Esophagus mucosa (tissue), 1 donor: ENCODE measurements around the gene SMARCB1. TPM values are rescaled to one million over a fixed set of nuclear protein-coding genes. Genes with fewer than 3 reads are reported as not detected.

ENCODE experiments used
- ATAC-seq: fragments of 200-7000 bp; cut with Tn5 transposase; one replicate; pipeline ENCODE4 v1.9.1; 2020
- total RNA-seq: library from RNA; stranded (reverse); gene quantifications from one replicate; pipeline ENCODE4 v1.2.4, GENCODE V29; 2023
- donor health status: DM: yes; HTN: yes; CAD: no.

Gene SMARCB1
- total RNA-seq, 1 donor from 2014 or later = 60.3 TPM

- ATAC-seq = no peak
These were observed 23.8 kb upstream of the SMARCB1 start, which contains the start of gene C22orf15 for GRCh38 chr22:23762842-23763578. Gene C22orf15, plus strand, starts transcription at chr22:23762990. Its CDS starts 317 bp downstream, at chr22:23763307.

- ATAC-seq = no peak
These were observed 23.2 kb upstream of the SMARCB1 start for GRCh38 chr22:23763579-23763945.

- ATAC-seq = no peak
These were observed 22.8 kb upstream of the SMARCB1 start for GRCh38 chr22:23763954-23764353.

- no peak for ATAC-seq
These were observed 21.6 kb upstream of the SMARCB1 start for GRCh38 chr22:23764899-23765881.

DNA sequence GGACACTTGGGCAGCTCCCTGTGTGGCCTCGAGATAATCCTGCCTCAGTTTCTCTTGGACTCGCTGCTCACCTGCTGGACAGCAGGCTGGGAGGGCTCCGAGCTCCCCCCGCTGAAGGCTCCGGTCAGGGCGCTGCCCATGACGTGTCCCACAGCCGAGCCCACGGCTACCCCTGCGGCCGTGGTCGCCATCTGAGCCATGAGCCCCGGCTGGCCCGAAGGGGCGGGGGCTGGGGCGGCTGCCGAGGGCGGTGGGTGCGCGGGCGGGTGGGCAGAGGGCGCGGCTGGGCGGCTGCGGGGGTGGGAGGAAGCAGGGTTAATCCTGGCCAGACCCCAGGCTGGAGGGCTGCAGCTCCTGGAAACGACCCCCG lies 19.5 kb upstream of the SMARCB1 start:
- no peak for ATAC-seq

DNA sequence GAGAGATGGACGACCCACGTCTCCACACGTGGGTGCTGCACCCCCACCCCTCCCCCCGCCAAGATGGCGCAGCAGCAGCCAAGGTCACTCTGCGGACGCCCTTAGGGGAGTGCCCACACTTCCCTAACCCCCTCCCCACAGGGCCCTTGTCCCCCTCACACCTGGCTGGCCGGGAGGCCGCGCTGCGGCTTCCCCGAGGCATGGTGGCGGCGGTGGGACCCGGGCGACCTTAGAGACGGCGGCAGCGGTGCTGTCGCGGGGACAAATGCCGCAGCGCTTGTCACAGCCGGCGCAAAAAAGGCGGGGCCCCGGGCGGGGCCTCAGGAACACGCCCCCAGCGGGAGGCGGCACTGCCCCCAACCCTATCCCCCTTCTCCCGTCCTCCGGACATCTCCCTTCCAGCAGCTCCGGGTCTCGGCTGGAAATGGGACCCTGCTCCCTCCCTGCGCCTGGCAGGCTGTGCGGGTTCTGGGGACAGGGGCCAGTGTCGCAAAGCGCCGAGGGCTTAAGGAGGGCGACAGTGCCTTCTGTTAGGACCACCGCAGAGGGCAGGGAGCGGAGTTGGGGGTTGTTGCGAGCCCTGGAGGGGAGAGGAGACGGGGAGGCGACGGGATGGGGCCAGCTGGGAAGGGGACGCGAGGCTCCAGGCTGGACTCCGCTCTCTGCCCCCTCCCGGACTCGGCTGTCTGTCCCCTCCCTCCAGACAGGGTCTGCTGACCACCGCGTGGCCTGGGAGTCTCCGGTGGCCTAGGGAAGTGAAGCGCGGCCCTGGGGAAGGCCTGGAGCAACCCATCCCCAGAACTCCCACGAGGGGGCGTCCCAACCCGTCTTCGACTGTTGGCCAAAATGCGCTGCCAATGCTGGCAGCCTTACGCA lies 18.9 kb upstream of the SMARCB1 start, which contains the start of gene CHCHD10:
Gene CHCHD10, minus strand, starts transcription at position 300 of the 876 bp plus-strand sequence. Its CDS starts 98 bp downstream, at position 202.
- peak; percentile 61 for ATAC-seq

GRCh38 chr22:23769321-23769965 lies 17.3 kb upstream of the SMARCB1 start:
- no peak for ATAC-seq

DNA sequence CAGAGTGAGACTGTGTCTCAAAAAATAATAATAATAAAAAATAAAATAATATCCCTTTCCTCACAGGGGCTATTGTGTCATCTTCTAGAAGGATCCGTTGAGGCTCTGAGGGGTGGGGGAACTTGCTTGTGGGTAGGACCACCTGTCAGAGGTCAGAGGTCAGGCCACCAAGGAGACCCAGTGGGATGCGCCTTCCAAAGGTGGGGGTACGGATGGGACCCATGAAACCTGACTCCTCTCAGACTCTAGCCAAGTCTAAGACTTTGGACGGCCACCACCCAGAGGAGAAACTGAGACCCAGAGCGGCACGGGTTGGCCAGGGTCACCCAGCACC lies 14.5 kb upstream of the SMARCB1 start:
- no peak for ATAC-seq

- peak; percentile 43 for ATAC-seq
These were observed 13.9 kb upstream of the SMARCB1 start, which contains the start of gene MMP11 for GRCh38 chr22:23772649-23773473. Gene MMP11, plus strand, starts transcription at chr22:23772849. Its CDS starts 22 bp downstream, at chr22:23772871.

GRCh38 chr22:23773483-23774113 lies 13.2 kb upstream of the SMARCB1 start:
- ATAC-seq = peak; percentile 12

DNA sequence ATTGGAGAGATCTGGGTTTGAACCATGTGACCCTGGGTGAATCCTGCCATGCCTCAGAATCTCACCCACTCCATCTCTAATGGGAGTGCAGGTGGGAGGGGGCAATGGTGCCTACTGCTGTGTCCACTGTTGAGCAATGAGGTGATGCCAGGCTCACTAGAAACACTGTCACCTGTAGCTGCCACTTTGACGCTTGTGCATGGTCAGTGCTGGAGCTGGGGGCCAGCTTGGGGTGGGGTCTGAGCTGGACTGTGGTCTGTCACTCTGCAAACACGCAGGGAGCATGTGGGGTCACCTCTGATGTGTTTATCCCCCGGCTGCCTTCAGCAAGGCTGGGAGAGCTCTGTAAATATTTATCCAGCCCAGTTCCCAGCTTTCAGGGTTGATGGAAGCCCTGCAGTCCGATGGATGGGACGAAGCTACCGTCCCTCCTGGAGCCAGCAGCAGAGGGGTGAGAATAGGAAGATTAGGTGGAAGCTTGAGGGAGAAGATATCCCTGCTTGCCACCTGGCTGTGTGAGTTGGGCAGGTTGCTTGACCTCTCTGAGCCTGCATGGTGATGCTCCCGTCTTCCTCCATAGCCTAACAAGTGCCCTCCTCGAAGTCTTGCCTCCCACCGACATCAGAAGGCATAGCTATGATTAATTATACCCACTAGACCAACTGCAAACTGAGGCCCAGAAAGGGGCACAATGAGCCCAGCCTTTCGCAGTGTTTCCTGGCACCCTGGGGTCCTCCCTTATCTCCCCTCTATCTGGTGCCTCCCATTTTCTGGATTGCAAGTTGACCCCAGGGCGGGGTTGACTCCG lies 12.4 kb upstream of the SMARCB1 start:
- ATAC-seq = no peak

DNA sequence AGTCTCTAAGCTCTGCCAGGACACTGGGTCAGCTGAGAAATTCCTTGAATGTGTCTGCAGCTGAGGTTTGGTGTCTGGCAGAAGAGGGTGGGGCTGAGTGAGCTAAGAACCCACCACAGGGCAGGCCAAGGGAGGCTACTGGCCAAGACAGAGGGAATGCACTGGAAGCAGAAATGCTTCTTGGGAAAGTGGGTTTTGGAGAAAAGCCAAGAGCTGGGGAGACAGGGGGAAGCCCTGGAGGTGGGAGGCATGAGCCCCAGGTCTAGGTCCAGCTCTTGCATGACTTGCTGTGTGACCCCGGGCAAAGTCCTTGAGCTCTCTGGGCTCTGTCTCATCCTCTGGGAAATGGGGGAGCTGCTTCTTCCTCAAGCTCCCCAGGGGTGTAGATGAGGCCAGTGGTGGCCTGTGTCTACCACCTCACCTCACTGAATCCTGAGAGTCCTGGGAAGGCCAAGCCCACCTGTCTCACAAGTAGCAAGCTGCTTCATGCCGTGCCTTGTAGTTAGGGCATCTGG lies 11.8 kb upstream of the SMARCB1 start:
- no peak for ATAC-seq

DNA sequence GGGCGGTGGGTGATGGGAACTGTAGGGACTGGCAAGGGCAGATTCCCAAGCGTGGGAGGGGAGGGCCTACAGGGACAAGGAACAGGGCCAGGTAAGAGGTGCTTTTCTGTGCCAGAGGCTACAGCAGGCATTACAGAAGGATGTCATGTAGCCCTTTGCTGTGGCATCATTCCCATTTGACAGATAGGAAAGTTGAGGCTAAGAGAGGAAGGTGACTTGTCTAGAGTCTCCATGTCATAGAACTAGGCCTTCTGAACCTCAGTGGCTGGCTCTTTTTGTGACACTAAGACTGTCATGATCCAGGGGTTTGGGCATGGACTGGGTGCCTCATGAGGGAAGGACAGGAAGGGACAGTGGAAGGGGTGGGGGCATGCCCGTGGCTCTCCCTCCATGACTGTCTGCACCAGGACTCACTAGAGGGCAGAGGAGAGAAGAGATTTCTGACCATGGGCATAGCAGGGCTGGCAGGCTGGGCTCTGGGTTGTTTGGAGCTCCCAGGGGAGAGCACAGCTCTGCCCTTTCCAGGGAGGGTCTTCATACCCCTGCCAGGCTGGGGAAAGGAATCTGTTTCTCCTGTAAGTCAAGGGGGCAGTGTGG lies 10.9 kb upstream of the SMARCB1 start:
- no peak for ATAC-seq

DNA sequence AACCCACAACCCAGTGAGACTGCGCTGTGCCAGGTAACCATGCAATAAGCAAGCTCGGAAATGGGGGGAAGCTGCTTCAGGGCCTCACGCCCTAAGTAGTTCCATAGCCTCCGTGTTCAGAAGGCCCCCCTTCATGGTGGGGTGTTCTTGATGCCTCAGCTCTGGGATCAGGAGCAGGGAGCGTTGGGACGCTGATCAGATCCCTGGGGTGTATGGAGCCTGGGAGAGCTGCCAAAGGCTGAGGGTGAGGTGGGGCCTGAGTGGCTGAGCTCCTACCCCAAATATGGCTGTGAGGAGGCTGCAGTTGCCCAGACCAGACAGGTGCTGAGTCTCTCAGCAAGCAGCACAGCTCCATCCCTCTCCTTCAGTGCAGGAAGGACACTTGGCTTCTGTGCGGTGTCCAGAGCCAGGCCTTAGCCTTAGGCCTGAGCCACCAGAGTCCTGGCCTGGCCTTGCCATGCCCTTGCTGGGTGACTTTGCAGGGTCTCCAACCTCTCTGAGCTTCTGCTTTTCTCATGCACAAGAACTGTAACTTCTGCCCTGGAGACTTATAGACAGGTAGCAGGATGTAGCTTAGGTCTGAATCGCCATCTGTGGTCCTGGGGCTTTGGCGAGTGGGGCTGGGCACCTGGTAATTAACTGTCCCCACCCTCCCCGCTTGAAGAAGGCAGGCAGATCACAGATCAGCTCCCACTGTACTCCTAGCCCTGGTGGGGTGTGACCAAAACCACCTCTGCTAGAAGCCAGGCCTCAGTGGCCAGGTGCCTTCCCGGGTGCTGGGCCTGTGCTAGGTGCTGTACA lies 8.8 kb upstream of the SMARCB1 start:
- ATAC-seq = no peak

GRCh38 chr22:23778577-23778900 lies 8.2 kb upstream of the SMARCB1 start:
- ATAC-seq = no peak

DNA sequence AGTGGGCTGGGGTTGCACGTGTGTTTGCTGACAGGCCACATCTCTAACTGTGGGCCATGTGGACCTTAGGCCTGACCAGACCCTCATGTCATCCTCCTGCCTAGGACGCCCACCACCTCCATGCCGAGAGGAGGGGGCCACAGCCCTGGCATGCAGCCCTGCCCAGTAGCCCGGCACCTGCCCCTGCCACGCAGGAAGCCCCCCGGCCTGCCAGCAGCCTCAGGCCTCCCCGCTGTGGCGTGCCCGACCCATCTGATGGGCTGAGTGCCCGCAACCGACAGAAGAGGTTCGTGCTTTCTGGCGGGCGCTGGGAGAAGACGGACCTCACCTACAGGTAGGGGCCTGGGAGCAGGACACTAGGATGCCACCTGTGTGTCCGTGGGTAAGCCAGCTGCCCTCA lies 7.7 kb upstream of the SMARCB1 start:
- no peak for ATAC-seq

DNA sequence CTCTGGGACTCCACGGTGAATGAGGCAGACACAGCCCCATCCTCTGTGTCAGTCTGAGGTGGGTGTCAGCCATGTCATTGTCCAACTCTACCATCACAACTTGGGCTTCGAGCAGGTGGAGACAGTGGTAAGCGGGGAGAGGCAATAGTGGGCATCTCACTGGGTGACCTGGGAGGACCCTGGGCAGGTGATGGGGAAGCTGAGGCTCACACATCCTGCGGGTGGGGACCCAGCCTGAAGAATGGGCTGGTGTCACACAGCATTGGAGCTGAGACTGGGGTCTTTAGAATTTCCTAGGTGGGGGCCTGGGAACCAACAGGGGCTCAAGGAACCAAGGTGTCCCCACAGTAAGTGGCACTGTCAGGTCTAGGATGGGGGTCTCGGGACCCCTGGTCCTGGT lies 7.0 kb upstream of the SMARCB1 start:
- no peak for ATAC-seq

DNA sequence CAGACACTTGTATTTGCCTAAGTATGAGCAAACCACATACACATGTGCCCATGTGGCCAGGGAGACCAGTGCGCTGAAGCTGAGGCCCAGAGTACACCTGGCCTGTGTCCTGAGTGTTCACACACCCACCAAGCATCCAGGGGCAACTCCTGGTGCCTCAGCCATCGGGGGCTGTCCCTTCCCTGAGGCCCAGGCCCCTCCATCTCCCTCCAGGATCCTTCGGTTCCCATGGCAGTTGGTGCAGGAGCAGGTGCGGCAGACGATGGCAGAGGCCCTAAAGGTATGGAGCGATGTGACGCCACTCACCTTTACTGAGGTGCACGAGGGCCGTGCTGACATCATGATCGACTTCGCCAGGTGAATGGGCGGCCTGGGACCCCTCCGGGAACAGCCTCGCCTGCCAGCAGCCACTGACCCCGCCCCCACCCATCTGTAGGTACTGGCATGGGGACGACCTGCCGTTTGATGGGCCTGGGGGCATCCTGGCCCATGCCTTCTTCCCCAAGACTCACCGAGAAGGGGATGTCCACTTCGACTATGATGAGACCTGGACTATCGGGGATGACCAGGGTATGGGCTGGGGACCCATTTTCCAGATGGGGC lies 6.5 kb upstream of the SMARCB1 start:
- ATAC-seq = no peak
